SKM-1 (cell line): ENCODE data around the gene POU6F1.

Source experiments
- DNase-seq: peaks from one replicate; lab custom pipeline; 2025; ENCODE audit not compliant: unreplicated experiment; lab: John Stamatoyannopoulos, UW

Gene POU6F1

GRCh38 chr12:51198568-51199365, 19.1 kb downstream of the POU6F1 start:
- DNase-seq, result no peak

DNA sequence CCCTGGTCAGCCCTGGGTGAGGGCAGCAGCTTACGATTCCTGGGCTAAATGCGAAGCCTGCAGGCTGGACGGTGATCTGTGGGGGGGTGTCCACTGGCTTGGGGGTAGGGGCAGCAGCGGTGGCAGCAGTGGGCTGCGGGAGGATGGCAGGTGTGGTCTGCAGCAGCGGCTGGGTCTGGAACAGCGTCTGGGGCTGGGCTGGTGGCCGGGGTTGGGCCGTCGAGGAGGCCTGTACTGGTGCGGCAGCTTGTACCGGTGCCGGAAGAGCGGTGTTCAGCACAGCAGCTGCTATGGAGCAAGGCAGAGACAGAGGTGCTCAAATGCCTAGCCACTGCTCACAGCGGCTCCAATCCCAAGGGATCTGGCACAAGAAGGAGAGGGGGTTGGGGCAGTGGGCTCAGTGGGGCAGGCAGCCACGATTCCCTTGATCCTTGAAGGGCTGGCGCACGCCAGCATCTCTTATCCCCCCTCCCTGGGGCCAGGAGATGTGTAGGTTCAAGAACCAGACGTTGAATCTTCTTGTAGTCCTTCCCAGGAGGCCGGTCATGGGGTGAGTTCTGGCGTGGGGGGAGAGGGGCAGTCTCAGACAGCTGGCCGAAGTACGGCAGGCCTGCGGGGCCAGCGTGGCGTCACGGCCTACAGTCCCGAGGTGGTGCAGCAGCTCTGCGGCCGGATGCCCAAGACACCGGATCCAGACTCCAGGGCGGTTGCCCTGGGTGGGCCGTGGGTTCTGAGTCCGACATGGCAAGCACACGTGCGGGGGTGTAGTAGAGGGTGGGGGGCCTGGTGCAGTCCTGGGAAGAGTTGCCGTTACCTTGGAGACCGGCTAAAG, 19.9 kb downstream of the POU6F1 start:
- no peak for DNase-seq

DNA sequence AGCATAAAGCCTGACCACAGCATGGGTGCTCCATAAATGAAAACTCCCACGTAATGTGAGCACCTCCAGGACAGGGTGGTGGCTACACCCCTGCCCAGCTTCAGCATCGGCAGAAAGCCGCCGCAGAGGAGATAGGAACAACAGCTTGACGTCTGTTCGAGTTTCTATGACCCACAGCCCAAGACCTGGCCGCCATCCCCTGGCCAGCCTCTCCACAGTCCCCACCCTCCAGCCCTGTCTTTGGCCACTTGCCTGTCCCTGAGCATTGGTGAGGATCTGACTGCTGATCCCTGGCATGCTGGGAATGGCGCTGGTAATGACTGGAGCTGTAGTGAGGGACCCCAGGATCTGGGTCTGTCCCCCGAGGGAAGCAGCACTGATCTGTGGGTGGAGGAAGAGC, 21.3 kb downstream of the POU6F1 start:
- no peak for DNase-seq

DNA sequence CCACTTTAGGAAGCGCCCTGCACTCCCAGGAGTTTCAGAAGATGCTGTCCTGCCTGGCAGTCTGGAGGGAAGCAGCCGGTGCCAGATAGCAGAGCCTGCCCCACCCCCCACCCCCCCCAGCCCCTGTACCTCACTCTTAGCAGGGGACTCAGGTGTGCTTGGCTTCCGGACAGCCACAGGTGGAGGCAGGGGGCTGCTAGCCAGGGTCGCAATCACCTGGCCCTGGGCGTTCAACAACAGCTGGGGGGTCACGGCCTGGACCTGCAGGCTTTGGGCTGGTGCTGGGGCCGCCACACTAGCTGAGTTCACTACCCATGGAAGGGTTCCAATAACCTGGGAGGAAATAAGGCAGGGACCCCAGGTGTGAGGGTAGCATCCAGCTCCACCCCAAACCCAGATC, 22.0 kb downstream of the POU6F1 start:
- DNase-seq, result no peak

DNA sequence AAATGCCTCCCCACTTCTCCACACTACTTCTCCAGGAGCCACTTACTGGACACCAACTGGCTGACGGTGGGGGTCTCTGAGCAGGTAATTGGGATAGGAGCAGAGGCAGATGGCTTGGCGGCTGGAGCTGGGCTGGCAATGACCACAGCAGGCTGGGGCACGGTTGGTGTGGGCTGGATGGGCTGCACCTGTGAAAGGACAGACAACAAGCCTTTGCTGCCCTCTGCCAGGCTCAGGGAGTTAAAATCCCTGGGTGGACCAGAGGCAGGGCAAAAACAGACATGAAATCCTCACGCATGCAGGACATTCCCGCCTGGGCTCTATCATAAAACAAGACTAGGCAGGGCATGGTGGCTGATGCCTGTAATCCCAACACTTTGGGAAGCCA, 25.6 kb downstream of the POU6F1 start:
- no peak for DNase-seq

DNA sequence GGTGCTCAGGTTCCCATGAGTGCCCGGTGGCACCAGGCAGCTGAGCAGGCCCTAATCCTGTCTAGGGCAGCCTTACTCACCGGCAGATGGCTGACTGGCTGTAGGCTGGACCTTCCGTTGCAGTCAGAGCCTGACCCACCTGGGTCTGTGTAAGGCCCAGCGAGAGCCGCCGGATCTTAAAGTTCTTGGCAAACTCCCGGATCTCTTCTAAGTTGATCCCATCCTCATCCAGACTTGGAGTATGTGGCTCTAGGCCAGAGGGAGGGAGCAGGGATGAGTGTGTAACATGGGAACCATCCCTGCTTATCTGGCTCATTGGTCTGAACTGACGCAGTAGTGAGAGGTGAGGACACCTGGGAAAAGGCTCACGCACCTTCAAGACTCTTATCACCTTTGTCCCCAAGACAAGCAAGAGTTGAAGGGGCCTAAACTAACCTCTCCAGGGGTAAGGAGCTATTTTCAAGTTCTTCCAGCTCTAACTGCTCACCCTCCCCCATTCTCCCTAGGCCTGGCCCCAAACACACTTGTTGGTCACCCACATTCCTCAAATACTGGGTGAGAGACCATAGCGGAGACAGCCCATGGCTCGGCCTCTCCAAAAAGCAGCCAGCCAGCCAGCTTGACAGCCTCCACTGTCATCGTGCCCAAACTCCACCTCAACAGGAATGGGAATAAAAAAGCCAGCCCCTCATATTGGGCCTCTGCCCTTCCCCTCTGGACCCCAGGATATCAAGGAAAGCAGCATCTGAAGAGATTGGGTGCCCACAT, 26.2 kb downstream of the POU6F1 start:
- no peak for DNase-seq

- no peak for DNase-seq
These were observed 27.0 kb downstream of the POU6F1 start for GRCh38 chr12:51190820-51191219.

DNA sequence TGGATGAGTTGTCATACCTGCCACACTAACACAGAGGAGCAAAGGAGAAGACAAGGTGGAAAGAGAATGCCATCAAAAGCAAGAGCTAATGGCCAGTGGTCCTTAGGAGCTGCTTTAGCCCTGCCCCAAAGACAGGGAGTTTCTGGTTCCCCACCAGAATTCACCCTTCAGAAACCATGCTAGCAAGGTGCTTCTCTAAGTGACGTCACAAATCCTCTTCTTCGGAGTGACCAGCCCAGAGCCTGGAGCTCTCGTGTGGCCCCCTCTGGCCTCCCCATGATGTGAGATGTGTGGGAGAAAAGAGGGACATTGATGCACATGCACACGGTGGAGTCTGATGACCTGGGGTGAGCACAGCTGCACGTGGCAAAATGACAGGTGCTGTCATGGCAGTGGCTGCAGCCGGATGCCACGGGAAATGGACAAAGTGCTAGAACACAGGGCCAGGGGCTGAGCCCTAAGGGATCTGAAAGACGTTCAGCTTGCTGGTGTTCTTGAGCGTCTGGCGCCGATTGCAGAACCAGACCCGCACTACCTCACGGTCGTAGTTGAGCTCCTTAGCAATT, 28.0 kb downstream of the POU6F1 start:
- DNase-seq, result no peak

DNA sequence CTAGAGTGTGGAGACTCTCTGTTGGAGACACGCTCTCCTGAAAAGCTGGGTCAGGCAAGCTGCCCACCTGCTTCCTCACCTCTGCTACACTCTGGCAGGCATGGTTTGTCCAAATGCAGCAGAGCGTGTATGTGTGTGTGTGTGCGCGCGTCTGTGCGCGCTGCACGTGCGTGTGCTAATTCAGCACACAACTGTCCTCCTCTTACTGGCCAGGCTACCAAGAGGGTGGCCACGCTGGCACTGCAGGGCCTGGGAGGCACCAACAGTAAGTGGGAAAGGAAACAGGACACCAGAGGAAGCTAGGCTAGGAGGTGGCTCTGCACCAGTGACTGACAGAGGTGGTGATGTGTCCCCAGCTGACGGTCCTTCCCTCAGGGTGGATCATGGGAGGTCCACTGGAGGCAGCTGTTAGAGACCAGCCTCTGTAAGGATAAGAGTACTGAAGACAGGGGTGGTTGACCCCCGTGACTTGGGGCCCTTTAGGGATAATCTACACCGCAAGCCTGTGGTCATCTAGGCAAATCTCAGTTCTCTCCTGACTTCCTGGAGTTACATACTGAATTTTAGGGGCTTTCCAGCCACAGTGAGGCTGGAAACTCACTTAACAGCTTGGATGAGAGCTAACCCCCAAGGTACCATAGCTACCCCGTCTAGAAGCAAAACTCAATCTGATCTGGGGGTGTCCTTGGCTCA, 29.4 kb downstream of the POU6F1 start:
- no peak for DNase-seq

GRCh38 chr12:51187370-51187987, 30.4 kb downstream of the POU6F1 start:
- no peak for DNase-seq

DNA sequence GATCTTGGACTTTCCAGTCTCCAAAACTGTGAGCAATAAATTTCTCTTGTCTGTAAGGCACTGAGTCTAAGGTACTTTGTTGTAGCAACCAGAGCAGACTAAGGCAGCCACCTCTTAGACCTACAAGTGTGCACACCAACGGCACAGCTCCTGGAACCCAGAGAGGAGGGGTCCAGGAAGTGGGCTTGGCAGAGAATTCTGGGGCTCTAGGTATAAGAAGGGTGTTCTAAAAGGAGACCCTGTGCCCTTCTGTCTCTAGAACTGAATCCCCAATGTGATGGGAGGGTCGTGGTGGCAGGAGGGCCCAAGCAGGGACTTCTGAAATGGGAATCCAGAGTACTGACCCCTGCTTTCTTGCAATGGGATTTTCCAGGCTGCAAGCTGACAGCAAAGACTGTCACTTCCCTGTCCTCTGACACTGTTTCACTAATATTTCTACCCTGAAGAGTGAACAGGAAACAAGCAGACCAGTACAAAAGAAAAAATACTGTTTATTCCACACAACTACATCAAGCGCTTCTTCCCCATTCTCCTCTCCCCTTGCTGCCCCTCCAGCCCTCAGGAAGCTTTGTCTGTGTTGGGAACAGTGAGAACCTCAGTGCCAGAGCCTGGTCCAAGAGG, 31.3 kb downstream of the POU6F1 start:
- DNase-seq, result no peak

DNA sequence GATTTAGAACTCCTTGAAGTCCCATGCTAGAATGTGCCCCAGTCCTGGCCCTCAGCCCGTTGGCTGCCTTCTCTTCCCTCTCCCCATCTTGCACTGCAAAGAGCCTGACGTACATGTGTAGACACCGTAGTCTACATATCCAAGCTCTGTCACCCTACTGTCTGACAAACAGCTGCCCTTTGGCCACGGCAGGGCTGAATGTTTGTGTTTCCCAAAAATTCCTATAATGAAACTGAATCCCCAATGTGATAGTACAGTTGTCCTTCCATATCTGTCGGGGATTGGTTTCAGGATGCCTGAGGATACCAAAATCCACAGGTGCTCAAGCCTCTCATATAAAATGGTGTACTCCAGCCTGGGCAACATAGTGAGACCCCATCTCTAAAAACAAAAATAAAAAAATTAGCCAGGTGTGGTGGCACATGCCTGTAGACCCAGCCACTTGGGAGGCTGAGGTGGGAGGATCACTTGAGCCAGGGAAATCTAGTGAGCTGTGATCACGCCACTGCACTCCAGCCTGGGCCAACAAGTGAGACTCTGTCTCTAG, 32.6 kb downstream of the POU6F1 start:
- DNase-seq, result no peak

DNA sequence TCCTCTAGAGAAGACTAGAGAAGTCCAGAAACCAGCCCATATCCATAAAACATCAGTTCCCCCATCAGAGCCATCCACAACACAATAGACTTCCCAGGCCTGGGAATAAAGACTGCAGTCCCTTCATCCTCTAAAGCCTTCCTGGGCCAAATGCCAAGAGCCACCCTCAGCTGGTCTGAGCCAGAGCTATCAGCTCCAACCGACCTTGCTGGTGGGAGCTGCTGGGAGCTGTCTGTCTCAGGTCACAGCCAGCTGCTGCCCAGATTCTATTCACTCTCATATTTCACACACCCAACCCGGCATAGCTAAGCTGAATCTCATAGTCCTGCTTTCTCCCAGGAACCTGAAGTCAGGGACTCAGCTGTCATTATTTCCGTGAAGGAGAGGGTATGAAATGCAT, 34.0 kb downstream of the POU6F1 start:
- DNase-seq, result no peak

GRCh38 chr12:51183349-51183748, 34.5 kb downstream of the POU6F1 start:
- DNase-seq, result no peak

- no peak for DNase-seq
These were observed 36.3 kb downstream of the POU6F1 start for GRCh38 chr12:51181558-51181957.

DNA sequence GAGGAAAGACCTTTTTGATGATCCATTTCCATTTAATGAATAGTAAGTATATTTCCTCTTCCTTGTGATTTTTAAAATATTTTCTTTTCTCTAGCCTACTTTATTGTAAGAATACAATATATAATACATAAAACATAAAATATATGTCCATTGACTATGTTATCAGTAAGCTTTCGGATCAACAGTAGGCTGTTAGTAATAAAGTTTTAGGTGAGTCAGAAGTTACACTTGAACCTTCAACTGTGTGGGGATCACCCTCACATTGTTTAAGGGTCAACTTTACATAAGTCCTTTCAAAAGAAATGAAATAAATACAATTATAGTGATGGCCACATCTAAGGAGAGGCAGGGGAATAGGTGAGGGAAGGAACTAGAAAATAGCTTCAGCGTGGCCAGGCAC, 40.0 kb downstream of the POU6F1 start:
- DNase-seq, result no peak

- no peak for DNase-seq
These were observed 43.4 kb downstream of the POU6F1 start for GRCh38 chr12:51174501-51174900.

DNA sequence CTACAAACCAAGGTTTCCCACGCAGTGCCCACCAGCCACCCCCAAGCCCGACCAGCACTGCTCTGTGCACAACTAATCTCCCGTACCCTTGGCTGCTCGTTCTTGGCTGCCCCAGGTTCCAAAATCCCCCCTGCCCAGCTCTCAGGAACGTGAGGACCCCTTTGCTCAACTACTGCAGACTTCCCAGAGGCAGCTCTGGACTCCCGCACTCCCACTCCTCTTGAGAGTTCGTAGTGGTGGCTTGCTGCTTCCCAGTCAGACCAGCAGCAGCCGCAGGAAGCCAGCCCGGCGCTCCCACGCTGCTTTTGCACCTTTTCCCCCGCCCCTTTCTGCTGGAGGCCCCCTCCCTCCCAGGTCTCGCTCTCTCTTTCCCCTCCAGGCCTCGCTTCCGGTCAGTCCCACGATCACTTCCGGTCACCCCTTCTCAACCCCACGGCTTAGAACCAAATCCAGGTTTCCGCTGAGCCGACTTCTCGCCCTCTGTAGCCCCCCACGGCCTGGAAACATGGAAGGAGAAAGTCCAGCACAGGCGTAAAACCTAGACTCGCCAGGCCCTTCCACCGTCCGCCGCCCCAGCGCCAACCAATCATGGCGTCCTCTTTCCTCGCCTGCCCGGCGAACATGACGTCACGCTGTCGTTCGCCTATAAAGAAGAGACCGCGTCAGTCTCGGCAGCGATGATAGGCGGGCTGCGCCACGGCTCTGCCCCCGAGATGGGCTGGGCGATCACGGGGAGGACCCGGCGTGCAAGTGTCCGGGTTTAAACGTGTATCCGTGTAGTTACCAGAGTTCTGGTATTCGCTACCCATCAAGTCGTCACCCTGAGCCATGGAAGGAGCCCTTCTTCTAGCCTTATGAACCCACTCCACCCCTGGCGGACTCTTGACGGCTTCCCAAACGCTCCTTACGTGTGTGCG, 45.1 kb downstream of the POU6F1 start, which contains the start of gene TFCP2:
Gene TFCP2 (minus strand): TSS at position 621 of the 917 bp plus-strand sequence. CDS start 713 bp downstream, outside the sequence.
- DNase-seq, result peak; percentile 73
